Right renal cortex interstitium (tissue), 3 donors: Measurements from ENCODE around the gene SCIN. TPM values are rescaled to one million over a fixed set of nuclear protein-coding genes. Genes with fewer than 3 reads are reported as not detected.

Source experiments
- DNase-seq, 3 donors: peaks; one replicate each; pipeline ENCODE4 v3.0.0-alpha.2; 2013; ENCODE audit warnings: low read depth in 3 of 3, low spot score in 2 of 3
- polyA plus RNA-seq, 3 donors: library from polyadenylated mRNA; unstranded; fragments of 120-200 nt; gene quantifications; one replicate each; pipeline ENCODE4 v1.2.1, GENCODE V29; 2013; ENCODE audit not compliant: insufficient read length in 3 of 3

The SCIN gene
- polyA plus RNA-seq, 3 donors = 110 to 137 (median 124) TPM

DNA sequence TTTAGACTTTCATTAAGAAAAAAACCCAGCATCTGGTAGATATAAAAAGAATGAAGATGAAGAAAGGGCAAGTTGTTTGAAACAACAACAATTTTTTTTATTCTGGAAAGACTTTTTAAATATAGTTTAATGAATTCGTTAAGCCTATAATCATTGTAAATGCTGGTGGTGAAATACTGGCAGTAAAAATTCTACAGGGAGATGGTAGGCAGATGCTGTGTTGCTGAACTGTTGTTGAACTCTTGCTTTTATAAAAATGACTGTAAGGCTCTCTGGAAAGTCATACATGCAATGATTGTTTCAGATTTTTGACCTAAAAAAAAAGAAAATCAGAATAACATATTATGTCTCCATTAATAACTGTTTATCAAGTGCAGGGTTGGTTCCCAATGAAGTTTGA is 39.0 kb downstream of the SCIN start:
- no peak for DNase-seq

DNA sequence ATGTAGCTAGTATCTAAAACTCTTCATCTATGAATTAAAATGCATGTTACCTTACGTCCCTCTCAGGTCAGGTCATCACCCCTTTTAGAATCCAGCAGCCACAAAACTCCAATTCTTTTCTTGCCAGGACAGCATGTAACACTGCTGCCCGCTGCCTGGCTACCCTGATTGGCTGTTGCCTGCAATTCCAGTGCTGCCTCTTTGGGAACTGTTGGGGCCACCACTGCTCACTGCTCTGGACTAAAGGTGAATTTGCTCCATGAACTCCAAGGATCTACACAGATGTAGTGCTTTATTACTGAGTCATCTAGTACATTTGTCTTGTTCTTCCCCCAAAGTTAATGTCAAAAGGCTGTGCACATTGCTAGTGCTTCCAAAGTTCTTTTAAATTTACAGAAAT is 40.4 kb downstream of the SCIN start:
- no peak for DNase-seq

DNA sequence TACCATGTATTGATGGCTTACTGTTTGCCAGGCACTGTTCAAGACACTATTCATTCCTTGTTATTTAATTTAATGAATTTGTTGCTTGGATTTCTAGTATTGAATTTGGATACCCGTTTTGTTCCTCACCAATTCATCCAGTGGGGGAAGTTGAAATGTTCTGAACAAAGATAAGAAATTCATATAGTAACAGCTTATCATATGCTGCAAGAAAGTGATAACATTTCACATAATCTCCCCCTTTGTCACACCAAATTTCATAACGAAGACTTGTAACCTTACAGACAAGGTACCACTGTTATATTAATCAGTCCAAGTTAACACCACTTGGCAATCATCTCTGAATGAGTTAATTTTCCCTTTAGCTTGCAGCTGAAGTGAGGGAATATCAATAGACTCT is 42.1 kb downstream of the SCIN start:
- DNase-seq = no peak

DNA sequence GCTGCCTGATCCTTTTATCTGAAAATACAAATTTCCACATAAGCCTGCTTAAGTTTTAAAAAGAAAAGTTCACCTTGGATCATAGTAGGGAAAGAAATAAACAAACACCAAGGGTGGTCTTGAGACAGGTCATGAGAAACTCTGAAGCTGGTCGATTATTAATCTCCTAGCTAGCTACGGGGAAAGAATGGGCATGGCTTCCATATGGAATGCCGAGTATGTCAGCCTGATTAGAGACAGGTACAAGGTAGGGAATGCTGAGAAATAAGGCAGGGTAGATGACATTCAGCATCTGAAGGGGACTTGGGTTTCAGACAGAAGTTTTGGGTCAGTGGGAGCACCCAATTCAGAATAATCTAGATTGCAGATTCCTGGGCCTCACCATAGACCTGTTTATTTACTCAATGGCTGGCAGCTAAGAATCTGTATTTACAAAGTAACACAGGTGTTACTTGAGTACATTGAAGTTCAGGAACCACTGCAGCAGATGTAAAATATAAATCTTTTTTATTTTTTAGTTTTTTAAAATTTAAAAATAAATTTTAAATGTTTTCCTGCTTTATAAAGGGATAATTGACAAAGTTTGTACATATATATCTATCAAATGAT is 49.0 kb downstream of the SCIN start:
- DNase-seq = no peak

DNA sequence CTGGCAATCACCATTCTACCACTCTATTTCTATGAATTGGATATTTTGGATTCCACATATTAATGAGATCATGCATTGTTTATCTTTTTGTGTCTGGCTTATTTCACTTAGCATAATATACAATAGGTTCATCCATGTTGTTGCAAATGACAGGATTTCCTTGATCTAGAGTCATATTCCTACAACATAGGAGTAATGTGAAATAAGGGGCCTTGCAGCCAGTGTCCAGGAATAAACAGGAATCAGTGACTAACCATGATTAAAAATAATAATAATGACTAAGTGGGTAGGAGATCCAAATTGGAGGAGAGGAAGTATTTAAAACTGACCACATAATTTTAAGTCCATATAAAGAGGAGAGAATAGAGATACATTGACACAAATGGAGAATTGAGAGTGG is 49.9 kb downstream of the SCIN start:
- no peak for DNase-seq

DNA sequence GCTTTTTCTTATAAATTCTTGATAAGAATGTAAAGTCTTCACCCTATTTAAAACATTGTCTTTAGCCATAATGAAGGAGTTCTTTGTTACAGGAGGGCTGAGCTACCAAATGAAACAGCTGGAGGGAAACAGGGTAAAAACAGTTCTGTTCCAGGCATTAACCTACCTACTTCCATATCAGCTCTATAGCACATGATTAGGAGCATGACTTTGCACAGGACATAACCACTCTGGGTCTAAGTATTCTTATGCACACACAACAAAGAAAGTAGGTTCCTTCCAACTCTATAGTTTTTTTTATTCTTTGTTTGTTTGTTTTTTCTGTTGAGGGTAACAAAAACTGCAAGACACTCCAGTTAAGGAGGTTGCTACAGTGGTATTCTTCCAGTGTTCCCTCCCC is 52.7 kb downstream of the SCIN start:
- no peak for DNase-seq

DNA sequence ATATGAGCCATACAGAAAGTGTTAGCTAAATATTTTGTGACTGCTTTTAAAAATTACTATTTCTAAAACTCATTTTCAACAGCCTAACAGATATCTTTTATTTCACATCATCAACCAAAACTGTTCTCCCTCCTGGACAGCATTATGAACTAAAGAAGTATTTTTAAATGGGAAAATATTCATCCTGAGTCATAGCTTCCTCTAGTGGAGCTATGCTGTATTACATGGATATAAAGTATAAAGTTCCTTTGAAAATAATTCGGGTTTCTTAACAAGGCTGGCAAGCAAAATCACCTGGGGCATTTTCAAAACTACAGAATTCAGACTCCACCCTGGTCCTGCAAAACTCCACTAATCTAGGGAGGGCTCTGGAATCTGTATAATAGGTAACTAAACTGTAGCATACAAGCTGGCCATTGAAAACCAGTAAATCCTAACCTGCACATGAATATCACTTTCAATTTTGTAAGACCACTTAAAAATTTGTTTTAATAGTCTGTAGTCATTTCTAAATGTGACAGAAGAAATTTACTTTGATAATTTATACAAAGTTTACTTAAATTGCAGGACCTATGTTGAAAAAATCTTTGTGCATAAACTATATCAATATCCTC is 53.5 kb downstream of the SCIN start:
- DNase-seq = no peak

DNA sequence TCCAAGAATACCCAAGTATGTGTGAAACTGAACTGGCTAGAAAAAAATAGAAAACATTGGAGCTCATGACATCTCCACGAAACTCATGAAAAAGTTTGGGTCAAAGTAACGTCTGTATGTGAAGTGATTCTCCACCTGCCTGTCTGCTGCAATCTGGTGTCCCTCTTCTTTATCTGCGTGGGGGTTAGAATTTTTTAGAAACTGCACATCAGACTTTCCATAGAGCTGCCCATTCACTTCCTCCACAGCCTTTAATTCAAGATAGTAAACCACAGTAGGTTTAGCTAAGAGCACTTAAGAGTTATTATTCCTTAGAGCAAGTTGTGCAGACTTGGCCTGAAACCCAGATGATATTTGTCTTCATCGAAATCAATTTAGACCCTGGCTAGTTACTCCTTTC is 55.3 kb downstream of the SCIN start:
- DNase-seq = no peak

DNA sequence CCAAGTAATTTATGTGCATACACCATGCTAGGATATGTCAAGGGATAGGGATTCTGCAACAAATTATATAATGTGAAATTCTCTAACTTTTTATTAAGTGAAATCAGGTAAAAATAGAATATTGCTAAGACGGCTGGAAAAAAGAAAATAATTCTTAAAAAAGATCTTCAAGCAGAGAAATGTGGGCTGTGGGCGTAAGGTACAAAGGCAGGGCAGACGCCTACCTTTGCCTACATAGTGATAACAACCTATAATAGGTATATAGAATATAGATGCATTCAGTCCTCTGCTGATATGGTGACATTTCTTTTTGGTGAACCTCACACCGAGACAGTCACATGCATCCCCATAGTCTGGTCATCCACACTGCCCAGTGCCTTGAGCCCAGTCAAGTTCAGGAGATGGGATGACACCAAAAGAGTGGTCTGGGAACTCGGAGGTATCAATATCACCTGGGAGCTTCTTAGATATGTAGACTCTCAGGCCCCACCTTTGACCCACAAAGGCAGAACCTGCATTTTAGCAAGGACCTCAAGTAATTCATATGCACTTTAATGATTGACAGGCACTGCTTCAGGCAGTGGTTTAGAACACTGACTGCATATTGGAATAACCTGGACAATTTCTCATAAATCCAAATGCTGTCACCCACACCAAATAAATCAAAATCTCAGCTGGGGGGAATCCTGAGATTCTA is 59.4 kb downstream of the SCIN start:
- DNase-seq = no peak

DNA sequence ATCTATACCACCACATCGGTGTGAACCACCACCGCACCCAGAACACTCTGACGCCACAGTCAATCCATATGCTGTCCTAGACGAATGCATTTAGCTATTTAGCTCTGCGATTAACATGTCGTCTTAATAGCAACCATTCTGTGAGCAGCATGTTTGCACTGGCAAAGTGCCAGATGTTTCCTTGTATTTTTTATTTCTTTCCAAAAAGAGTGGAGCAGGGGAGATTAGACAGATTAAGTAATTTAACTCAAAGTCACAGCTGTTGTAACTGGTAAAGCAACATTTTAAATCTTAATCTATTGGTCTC is 59.9 kb downstream of the SCIN start:
- peak in 2 of 3 donors; percentile 32 to 41 for DNase-seq

DNA sequence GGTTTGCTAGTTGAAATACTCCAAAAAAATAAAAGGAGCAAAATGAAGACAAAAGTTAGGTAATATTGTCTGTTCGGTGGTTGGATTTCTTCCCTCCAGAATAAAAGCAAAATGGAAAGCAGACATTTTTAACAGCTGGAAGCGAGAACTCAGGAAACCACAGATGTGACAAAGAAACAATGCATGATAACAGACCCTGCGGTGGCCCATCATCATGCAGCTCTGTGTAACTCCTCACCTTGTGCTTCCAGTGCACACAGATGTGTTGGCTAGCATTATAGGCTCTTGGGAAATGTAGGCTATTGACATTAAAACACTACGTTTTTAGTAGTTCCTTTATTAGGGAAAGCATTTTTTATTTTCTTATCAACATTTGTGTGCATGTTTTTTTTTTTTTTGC is 63.1 kb downstream of the SCIN start:
- no peak for DNase-seq

DNA sequence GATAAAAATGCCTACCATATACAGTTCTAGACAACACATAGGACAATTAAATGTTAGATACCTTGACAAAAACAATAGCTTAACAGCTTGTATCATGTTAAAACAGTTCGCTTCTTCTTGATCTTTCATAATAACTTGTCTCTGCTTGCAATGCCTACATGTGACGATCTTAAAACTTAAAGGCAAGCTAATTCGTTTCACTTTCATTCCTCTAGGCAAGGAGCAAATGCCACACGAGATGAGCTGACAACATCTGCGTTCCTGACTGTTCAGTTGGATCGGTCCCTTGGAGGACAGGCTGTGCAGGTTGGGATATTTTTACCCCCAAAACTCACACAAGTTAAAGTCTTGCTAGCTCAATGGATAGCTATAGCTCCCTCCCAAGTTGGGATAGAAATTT is 65.3 kb downstream of the SCIN start:
- no peak for DNase-seq

DNA sequence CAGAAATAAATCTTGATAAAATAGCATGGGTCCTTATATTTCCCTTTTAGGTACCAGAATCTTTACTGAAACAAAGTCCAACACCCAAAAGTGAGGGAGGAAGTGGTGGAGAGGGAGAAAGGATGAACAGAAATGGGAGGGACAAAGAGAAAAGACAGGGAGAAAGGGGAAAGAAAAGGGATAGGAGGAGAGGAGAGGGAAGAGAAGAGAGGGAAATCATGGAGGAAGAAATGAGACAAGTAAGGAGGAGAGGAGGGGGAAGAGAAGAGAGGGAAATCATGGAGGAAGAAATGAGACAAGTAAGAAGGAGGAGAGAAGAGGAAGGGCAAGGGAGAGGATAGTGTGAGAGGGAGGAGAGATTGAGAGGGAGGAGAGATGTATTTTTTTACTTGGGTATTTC is 66.8 kb downstream of the SCIN start:
- no peak for DNase-seq

DNA sequence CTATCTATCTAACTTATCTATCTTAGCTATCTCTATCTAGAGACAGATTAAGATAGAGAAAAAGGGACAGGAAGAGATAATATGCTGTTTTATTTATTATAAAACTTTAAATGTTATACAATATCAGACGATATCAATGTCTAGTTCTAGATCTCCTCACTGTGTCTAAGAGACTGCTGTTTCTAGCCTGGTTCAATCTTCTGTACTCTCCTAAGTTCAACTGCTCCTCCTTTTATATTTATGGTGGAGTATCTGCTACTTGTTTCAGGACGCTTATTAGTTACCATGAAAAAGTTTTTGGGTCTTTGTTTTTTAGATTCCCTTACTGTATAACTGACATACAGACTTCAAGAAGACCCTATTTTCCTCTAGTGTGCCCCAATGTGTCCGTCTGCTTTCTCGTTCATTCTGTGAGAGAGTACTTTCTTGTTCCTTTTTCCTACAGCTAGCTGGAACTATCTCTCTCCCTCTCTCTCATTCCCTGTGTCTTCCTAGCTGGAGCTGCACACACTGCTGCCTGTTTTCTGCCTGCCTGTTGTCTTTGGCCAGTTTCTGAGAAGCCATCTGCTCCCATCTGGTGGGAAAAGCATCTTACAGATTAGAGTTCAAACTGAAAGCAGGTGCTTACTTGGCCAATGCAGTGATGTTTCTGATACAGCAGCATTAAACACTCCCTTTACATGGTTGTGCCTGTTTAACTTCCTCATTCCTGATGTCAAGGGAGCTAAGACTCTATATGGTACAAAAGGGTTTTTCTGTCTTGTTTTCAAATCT is 67.5 kb downstream of the SCIN start:
- DNase-seq = no peak

DNA sequence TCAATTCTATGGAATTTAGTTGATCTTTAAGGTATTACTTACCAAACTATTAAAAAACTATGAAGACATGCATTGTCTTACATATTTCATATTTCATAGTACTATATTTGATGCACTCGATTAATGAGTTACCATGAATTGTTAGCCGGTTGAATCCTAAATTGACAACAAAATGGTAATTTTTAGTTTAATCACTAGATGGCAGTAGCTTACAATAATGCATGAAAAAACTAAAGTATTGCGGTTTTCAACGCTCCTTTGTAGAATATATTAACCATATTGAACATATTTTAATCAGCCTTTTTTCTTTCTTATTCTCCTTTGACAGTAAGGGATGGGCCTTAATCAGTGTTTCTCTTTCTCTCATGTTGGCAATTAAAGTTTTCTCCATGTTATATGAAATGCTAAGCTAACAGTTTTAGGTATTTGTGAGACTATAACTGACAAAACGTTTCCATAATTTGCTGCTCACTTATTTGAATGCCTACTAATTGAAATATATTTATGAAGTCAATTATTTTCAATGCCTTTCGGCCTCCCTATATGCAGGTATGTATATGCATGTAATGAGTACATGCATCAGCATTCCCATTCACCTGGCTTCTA is 68.4 kb downstream of the SCIN start:
- no peak for DNase-seq

DNA sequence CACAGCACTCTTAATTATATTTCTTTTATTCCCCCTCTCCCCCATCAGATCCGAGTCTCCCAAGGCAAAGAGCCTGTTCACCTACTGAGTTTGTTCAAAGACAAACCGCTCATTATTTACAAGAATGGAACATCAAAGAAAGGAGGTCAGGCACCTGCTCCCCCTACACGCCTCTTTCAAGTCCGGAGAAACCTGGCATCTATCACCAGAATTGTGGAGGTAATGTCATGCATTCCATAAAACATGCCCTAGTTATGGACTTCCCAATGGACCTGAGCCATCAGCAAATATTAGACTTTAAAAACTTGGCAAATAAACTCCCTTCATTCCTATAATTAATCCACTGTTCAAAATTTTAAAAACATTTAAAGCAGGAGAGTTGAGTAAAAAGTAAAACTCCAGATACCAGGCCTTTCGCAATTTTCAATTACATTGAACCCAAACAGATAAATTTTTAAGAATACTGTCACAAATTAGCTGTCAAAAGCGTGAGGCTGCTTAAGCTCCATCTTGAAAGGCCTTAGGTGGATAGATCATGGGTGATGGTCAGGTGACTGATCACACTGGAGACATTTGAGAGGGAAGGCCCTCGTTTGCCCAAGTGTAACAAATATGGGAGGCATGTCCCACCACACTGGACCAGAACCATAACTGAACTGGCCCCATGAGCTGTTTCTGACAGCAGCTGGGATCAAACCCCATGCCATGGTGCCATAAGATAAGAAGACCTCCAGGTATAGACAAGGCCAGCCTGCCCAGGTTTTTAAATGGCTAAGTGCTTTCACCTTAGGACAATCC is 70.0 kb downstream of the SCIN start:
- no peak for DNase-seq

DNA sequence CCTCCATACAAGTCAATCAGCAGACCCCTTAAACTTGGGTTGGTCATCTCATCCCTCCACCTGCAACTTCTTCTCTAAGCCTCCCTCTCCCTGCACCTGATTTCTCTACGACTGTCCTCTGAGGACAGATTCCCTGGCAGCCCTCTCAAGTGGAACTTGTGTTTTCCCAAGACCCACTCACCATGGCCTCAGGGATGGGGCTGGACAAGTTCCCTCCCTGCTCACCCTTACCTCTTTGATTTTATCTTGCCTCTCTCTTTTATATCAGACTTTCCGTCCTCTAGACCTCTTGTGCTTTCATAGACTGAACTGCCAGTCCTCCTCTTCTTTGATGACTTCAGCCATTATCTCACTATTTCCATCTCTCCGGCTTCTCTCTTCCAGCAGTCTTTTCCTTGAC is 70.7 kb downstream of the SCIN start:
- DNase-seq = no peak

DNA sequence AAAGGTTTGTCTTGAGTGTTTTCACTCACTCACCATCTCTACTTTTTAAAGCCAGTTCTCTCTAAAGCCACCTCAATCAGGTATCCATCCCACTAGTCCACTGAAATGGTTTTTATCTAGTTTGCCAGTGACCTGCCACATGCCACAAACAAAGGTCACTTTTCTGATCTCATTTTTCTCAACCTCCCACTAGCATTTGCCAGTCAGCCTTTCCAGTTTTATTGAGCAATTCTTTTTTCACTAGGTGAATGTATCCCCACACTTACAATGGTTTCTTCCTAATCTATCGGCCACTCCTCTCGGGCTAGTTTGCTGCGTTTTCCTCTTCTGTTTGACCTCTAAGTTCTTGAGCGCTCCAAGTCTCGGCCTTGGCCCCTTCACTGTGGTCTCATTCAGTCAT is 72.0 kb downstream of the SCIN start:
- no peak for DNase-seq

DNA sequence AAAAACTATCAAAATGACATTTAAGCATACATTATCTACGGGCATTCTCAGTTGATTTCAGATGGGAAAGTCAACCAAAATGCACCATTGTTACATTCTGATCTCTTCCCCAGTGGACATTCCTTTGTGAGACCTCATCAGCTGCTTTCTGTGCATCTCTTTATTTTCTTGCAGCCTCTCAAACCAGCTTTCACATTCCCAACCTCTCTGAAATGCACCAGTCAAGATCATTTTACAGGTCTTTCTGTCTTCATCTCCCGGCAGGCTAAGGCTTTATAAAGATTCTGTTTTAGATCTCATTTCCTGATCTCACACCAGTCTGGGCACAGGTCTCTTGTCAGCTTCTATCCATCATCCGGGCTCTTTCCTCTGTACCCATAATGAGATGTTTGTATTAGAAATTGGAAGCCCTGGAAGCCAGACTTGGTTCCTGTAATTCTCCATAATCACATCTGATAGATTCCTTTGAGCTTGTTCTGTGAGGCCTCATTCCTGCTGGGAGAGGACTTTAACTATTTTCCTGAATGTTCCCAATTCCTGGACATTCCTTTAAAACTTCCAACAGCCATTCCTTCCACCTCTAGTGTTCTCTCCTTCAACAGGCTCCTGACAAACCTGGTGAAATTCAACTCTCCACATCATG is 72.6 kb downstream of the SCIN start:
- DNase-seq = no peak

DNA sequence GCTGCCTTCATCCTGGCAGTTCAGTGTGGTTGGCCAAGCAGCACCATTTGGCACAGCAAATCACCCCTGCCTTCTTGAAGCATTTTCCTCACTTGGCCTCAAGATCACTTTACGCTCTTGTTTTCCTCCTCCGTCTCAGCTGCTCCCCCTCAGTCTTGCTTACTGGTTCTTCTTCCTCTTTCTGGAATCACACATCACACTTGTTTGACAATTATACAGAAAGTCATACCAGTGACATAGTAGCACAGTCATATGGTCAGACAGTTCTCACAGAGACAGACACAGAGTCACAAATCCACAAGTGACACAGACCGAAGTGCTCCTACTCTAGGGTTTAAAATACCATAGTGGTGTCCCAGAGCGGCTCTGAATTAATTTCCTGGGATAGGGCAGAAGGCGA is 73.1 kb downstream of the SCIN start:
- no peak for DNase-seq
